Fibroblast of skin of left quadriceps (primary cell): Measurements from ENCODE around the gene KIF6.

ENCODE experiments used
- DNase-seq, 2 experiments: peaks; one replicate each; pipeline ENCODE4 v3.0.0-alpha.2; 2013; ENCODE audit warnings: low read depth in 2 of 2

The KIF6 gene

DNA sequence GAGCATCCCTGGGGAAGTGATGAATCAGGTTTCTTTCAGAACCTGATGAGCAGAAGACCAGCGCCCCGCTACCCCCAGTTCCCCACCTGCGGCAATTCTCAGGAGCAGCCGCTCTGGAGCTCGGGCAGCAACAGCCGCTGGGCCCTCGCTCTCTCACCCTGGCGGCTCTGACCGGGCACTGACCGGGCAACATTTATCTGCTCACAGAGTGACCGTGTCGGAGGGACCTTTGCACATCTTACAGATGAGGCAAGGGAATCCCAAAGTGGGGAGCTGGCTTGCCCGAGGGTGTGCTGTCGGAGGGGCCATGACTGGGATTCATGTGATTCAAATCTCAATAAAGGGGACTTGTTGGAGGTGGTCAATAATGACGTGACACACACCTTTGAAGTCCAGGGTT, 376.5 kb downstream of the KIF6 start:
- DNase-seq: no peak

DNA sequence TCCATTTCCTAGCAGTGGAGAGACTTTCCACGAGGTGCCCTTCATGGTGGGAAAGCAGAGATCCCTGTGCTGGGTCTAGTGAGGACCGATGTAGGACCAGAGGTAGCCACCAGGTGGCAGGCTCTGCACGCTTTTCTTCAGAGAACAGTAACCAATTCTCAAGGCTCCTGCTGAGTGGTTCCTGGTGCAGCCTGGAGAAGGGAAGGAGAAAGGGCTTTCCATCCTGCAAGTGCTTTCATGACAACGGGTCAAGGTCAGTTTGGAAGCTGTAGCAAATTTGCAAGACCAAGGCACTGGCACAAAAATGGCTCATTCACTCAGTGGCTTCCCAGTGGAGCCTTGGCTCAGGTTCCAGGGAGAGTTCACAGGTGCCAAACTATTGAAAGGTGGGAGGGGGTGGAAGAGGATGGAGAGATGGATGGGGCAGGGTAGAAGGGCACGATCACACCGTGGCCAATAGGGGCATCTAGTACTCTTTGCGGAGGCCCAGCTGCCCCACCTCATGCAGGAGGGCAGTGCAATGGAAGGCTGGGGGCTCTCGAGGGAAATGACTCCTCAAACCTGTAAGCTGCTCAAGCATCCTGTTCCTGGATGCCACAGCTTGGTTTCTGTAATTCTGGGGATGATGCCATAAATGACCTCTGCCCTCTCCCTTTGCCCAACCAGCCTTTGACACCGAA, 377.2 kb downstream of the KIF6 start:
- peak in 1 of 2 experiments; percentile 20 for DNase-seq

DNA sequence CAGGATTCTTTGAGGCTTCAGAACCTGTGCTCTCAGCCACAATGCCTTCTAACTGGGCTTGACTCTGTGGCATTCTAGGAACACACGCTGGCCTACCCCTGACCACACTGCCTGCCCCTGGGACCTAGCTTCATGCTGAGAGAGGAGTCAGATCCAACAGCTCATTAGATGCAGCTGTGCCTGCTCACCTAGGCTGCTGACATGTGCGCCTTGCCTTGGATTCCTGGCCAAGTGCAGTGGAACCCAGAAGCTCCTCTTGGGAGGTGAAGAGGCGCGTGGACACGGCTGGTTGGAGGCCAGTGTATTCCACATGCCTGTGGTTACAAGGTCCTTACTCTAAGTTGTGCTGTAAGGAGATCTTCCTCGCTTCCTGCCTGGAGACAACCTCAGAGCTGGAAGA, 378.0 kb downstream of the KIF6 start:
- DNase-seq: no peak

DNA sequence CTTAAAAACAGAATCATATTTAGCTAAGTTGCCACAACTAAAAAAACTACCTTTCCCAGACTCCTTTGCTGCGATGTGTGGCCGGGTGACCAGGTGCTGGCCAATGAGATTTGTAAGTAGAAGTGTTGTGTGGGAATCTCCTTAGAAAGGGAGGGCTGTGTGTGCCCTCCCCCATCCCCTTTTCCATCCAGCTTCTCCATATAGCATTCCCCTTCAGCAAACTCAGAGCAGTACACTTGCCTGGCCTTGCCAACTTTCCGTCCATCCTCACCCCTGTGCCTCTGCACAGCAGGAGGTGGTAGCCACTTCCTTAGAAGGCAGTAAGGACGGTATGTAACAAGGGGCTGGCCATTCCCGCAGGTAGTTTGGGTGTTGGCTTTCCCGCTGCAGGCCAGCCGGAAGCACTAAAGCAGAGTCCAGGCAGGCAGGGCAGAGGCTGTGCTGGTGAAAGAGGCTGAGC, 380.4 kb downstream of the KIF6 start:
- no peak for DNase-seq

DNA sequence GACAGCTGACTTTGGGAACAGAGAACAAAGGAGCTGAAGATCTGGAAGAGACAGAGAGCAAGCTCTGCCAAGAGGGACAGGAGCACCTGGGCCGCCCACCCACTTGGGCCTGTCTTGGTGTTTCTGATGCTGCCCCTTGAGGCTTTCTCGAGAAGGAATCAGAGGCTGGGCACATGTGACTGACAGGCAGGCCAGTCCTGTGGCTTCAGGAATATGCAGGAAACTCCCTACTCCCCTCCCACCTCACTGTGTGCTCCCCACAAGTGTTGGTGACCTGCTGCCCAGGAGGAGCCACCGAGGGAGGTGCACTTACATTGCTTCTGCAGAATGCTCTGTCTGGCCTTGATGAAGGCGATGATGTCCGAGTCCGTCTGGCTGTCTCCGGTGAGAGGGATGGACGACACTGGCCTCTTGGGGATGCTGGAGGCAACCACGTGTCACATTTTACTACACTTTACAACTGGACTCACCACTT, 381.8 kb downstream of the KIF6 start:
- DNase-seq: no peak

DNA sequence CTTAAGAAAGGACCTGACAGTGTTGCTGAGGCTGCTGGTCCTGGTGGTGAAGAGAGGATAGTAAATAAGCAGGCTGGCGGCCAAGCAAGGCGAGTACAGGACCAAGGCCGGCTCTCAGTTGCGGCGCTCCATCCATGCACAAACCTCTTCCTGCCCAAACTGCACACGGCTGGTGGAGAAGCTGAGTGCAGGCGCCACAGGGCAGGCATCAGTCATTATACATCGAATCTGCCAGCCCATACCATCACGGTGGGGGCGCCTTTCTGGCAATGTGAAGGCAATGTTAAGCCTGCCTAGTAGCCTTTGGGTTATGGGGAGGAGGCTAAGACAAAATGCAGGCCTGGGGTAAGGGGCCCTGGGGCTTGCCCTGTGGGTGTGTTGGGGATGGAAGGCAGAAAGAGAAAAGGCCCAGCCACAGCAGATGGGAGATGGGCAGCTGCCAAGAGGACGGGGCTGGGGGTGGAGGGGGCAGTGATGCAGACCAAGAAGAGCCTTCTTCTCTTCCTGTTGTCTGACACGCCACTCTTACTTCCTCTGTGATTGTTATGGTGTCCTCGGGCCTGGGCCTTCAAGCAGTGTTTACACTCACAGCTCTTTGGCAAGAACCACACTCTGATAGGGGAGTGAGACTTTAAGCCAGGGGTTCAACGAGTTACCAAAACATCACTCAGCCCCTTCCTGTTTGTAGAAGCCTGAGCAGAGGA, 382.4 kb downstream of the KIF6 start:
- no peak for DNase-seq

DNA sequence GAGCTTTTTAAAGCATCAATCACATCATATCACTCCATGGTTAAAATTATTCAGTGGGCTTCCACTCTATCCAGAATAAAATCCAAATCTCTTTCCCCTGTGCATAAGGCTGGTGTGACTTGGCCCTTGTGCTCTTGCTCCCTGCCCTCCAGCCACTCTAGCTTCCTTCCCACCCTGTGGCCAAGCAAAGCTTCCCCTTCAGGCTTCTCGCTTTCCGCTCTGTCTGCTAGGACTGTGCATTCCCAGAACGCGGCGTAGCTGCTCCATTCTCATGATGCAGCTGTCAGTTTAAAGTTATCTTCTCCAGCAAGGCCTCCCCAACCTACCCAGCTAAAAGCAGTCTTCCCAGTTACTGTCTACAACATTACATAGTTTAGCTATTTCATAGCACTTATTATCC, 383.3 kb downstream of the KIF6 start:
- DNase-seq: no peak

DNA sequence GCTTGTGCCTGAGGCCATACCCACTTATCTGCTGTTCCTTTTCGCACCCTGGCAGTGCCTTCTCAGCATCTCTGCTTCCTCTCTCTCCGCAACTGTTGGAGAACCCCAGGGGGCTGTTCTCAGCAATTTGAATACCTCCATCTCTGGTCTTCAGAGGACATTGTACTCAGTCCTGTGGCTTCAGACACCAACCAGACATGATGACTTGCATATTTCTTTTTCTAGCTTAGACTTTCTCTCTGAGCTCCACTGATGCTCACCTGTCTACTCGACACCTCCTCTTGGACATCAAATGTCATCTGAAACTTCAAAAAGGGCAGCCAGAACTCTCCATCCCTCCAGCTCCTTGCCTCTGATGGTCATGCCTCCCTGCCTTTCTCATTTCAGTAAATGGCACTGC, 383.9 kb downstream of the KIF6 start:
- DNase-seq: no peak

DNA sequence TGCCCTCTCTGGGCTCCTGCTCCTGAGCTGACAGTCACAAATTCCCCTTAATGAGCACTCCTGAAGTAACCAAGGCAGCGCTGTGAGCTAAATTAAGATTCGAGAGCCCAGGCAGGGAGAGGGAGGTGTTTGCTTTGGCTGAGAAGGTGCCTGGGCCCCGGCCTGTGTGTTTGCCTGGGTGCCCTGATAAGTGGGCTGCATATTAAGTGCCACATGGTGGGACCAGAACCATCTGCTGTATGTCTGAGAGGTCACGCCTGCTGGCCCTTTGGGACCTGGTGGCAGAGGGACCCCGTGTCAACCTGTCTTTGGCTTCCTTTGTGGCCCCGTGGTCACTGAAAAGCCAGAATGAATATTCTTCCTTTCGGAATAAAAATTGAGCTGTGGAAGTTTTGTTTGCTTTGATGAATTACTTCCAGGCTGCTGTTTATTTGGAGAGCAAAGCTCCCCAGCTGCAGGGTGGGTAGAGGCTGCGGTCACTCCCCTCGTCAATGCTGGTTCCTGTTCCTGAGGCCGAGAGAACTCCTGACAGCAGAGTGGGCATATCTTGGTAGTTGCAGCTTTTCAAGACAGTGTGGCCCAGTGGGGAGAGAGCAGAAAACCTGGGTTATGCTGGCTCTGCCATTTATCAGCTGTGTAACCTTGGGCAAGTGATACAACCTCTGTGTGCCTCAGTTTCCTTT, 385.2 kb downstream of the KIF6 start:
- DNase-seq: no peak

DNA sequence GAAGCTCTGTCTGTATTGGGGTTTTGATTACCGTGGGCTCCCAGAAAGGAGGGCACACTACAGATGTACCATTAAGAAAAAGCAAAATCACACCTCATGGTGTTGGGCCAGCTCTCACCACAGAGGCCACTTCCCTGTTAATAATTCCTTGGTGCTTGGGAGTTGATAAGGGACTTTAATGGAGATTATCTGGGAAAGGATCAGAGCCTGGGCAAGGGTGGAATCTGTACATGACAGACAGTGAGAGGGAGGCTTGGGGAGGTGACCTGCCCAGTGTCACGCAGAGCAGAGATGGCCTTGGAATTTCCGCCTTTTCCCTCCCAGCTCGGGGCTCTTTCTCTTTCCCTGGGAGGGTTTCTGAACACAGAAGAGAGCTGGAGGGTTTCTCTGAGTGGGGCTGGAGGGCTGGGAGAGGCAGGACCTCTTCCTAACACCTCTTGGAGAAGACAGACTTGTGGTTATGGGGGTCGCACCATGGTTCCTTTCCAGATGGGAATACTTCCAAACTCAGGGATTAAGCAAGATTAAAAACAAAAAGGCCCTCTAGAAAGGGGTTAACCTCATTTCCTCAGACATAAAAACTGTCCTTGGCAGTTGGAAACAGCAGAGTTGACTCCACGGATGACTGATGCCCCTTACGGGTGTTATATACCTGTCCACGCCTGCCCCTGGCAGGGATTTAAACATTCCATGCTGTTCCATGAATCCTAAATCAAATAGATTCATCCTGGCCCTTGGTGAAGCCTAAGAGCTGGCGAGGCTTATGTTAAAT, 385.9 kb downstream of the KIF6 start:
- no peak for DNase-seq

DNA sequence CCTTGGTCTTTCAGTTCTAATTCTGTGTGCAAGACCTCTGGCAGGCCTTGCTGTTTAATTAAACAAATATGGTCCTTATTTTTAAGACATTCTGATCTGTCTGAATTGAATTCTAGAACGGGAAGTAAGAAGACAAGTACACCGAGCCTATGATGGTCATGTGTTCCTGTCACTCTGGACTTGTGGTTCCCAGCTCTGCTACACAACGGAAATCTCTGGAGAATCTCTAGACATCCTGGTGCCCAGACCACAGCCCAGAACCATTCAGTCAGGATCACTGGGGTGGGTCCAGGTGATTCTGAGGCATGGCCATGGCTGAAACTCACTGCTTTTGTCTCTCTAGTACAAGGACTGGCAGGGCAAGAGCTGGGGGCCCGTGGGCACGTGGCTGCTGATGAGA, 386.8 kb downstream of the KIF6 start:
- no peak for DNase-seq

DNA sequence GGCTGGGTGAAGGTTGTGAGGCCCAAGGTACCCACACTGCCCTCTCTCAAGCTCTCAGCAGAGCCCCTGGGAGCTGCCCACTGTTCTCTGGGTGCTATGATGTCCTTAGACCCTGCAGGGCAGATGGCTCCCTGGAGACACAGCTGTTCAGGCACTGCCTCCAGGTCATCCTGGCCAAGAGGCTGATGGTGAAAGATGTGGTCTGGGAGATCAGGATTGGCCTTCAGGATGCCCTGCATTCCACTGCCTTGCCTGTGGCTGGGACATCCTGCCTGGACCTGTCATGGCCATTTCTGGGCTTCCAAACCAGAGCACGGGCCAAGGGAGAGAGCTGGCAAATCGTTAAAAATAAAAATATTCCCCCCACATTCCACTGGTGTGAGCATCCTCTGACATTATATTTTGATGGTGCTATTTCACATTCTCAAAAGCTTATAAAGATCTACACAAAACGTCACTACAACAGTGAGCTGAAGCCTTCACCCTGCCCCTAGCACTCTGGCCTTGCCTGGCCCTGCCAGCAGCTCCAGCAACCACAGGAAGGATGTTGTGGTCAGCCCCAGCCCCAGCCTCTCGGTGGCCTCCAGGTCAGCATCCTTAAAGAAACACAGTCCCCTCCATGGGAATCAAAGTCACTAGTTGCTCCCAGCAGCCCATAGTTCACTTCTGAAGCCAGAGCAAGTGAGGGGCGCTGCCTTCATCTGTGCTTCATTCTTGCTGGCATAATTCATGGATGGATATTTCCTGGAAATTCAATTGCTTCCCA, 389.2 kb downstream of the KIF6 start:
- DNase-seq: no peak

DNA sequence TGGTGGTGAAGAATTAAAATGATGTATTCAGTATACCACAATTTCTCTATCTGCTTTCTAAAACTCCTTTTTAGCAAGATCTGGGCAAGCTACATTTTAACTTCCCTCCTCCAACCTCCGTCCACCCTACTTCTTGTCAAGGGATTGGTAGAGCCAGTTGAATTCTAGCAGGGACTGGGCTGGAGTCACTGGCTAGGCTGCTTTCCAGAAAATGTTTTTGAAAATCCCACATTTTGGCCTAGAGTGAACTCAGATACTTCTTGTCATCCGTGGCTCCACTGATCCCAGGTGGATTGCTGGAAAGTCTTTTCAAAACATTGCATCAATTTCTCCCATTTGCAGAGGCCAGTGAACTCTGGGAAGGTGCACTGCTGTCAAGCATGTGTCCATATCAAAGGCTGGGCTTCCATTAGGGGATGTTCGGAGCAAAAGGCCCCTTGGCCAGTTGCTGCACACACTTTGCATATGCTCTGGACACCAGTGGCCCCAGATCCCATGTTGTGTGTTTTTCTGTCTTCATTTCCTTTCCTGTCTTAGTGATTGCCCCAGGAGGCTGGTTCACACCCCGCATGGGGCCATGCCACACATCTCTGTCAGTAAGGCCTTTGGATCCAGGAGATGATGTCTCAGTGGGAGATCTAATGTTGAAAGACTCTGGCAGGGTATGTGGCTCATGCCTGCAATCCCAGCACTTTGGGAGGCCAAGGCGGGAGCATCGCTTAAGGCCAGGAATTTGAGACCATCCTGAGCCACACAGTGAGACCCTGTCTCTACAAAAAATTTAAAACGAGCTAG, 391.4 kb downstream of the KIF6 start:
- no peak for DNase-seq

DNA sequence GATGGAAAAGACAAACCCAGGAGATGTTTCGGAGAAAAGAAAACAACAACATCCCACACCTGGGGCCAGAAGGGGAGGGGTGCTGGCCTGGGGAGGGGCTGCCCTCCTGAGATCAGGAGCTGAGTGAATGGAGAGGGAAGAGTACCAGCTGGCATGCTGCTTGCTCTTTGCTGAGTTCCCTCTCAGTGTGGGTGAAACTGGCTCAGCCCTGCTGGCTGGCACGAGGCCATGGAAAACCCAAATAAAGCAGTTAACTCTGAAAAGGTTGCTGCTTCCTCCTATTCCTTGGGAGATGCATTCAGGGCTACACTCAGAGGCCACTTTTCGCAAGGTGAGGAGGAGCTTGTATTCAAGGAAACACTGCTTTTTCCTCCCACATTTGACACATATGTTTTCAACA, 394.7 kb downstream of the KIF6 start:
- no peak for DNase-seq

DNA sequence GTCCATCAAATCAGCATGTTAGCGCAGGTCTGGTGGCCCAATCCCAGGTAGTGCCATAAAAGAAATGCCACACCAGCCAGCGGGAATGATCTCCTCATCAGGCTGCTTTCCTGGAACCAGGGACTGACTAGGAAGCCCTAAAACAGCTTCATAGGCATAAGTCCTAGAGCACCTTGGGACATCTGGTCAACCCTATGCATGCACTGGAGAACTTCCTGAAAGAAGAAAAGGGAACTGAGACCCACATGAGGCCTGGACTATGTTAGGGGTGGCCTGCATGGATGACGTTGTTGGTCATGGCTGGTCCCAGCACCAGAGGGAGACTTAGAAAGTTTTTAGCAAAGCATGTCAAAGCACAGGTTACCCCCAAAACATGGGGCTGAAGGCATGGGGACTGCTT, 395.2 kb downstream of the KIF6 start:
- DNase-seq: no peak

DNA sequence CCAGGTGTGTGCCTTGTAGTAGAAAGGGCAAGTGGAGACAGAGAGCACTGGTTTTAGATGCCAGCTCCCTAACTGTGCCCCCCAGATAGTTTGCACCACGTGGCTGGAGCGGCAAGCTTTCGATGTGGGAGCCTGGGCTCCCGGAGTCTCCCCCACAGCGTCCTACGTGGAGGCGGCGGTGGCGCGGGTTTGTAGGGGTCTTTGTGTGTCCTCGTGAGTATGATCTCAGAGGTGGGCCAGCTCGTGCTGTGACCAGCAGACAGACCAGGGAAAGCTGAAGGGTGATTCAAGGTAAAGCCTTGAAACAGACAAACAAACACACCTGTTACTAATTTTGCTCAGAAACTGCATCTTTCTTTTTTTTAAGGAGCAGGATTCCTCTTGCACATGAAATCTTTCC, 397.1 kb downstream of the KIF6 start:
- DNase-seq: no peak

DNA sequence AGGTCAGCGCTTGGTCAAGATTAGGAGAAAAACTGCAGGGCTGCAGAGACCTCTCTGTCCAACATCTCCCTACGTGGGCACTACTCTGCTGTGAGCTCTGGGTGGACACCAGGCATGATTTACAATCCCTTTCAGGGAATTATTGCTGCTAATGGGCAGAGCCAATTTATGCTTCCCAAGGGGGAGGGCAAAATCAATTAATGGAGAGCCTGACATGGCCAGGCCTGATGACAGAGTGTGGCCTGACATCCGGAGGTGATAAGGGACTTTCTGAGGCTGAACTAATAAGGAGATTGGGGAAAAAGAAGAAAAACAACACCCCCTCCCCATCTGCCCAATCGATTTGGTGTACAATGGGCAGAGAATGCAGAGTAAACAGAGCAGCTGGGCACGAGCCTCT, 397.7 kb downstream of the KIF6 start:
- no peak for DNase-seq

DNA sequence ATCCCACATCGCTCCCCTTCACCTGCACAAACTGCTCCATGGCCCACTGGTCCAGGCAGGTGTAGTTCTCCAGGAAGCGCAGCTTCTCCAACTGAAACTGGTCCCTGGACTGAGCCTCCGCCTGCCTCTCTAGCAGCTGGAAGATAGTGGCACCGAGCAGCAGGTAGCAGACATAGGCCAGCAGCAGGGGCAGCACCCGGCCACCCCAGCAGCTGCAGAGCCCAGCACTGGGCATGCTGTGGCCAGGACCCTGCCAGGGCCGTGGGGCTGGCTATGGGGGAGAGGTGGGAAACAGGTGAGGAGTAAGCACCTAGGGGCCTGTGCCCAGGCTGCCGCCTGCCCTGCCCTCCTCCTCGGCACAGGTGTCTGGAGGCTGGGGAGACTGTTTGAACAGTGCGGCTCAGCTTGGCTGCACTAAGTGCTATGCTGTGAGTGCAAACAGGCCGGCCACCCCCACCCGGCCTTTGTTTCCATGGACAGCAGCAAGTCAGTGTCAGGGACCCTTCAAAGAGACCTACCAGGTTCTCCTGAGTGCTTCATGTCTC, 402.8 kb downstream of the KIF6 start, which contains the start of gene KCNK16:
TSS of gene KCNK16 (minus strand) at position 397 of the 545 bp plus-strand sequence. CDS start at position 235, 162 bp downstream.
- DNase-seq: no peak

DNA sequence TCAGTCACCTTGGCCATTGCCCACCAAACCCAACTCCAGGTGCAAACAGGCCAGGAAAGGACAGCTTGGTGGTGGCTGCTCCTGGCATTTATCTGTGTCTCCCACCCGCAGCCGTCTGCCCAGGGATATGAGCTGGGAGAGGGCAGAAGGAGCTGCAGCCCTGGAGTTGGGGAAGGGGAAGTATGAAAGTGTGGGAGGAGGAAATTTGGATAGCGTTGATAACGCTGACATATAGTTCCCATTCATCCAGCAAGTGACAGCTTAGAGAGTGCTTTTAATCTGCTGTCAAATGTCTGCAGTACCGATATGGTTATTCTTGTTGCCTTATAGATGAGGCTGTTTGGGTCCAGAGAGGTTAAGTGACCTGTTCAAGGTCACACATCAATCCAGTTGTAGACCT, 403.4 kb downstream of the KIF6 start:
- DNase-seq: no peak

DNA sequence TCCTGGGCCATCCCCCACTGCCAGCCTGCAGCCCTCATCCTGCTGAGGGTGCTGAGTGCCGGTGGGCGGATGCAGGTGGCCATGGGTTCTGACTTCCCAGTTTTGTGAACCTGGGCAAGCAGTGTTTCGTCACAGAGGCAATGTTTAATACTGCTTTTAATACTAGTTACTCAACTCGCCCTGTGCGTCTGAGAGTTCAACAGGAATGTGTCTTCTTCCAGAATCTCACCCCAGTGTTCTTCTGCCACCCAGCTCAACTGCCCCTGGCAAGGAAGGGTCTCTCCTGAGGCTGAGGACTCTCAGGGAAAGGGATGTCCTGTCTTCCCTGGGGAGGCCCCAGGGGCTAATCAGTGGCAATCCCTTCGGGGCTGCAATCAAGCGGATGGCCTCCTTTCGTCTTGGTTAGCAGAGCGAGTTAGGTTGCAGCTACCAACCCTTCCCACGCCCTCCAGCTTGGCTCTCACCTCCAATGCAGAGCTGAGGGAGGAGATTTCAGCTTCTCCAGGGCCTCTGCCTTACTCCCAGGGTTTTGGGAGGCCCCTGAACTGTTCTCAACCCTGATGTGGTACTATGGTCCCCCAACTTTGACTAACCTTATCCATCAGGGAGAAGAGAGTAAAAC, 404.7 kb downstream of the KIF6 start:
- no peak for DNase-seq
